HG03064 (cell line): Measurements from ENCODE around the gene WRAP73.

ENCODE experiments used
- ATAC-seq: cut with Tn5 transposase; IDR thresholded peaks from one replicate; pipeline ENCODE4 v1.9.1; 2021; ENCODE audit warnings: low read depth; ENCODE audit not compliant: unreplicated experiment

The WRAP73 gene, protein sequence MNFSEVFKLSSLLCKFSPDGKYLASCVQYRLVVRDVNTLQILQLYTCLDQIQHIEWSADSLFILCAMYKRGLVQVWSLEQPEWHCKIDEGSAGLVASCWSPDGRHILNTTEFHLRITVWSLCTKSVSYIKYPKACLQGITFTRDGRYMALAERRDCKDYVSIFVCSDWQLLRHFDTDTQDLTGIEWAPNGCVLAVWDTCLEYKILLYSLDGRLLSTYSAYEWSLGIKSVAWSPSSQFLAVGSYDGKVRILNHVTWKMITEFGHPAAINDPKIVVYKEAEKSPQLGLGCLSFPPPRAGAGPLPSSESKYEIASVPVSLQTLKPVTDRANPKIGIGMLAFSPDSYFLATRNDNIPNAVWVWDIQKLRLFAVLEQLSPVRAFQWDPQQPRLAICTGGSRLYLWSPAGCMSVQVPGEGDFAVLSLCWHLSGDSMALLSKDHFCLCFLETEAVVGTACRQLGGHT

DNA sequence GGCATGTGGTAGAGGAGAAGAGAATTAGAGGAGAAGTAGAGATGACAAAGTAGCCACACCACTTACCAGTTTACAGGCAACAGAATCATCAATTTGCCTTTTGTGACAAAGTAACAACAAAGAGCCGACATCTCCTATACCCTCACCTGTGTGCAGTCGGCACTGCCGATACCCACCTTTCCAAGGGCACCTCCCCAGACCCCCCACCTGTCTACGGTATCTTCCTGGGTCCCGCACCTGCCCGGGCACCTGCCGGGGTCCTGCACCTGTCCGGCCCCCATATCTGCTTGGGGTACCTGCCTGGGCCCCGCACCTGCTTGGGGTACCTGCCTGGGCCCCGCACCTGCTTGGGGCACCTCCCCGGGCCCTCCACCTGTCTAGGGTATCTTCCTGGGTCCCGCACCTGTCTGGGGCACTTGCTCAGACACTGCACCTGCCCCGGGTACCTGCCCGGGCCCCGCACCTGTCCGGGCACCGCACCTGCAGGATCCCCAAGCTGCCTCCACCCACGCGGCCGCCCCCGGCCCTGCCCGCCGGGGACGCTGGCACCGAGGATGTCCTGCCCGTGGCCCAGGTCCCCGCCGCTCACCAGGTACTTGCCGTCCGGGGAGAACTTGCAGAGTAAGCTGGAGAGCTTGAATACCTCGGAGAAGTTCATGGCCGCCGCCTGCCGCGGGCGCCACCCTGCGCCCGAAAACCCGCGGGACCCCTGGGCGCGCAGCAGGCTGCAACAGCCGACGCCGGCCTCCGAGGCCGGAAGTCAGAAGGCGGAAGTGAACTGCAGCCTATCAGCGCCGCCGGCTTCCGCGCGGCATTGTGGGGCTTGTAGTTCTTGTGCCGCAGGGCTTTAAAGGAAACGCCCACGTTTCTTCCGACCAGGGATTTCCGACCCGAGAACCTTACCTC lies at the start of gene WRAP73:
WRAP73 (minus strand) TSS at position 762 of the 906 bp plus-strand sequence; CDS start at position 658, 104 bp downstream.
- ATAC-seq = peak; percentile 65

DNA sequence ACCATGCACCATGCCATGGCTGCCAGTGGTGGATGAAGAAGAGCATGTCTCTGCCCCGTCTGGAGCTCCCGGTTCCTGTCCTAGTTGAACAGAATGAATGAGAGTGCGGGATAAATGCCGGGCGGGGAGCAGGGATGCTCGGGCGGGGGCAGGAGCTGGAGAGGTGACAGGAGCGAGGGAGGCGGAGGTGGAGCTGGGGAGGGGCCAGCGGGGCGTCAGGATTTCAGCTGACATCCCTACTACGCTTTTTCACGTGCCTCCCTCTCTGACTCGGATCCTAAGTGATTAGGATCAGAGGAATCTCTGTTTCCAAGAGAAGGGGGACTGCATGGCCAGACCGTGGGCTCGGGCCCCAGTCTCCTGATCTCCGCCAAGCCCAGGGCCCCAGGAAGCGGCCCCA lies 49.7 kb upstream of the WRAP73 start:
- ATAC-seq = no peak

DNA sequence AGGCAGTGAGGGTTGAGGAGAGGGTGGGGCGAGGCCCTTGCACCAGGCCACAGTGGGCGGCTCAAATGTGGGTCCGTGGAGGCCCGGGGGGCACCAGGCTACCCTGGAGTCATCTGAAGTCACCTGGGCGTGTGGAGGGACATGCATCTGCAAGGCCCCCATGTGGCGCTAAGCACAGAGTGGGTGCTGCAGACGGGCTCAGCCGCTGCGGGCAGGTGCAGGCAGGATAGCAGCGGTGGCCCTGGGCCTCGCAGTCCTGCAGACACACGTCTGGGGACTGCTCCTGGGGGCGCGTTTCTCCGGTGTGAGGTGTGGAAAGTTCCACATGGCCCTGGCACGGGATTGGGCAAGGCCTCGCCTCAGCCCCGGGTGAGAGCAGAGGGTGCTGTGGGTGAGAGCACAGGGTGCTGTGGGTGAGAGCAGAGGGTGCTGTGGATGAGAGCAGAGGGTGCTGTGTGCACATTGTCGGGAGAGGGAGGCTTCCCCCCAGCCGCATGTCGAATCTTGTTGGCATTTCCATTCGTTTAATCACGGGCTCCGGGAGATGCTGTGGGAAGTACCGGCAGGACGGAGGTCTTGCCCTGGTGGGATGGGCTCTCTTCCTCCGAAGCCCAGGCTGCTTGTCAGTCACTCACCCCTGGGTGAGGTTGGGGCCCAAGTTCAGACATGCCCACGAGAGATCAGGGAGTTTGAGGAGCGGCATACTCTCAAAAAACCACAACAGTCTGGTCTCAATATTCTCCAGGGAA lies 48.9 kb upstream of the WRAP73 start:
- ATAC-seq = no peak

DNA sequence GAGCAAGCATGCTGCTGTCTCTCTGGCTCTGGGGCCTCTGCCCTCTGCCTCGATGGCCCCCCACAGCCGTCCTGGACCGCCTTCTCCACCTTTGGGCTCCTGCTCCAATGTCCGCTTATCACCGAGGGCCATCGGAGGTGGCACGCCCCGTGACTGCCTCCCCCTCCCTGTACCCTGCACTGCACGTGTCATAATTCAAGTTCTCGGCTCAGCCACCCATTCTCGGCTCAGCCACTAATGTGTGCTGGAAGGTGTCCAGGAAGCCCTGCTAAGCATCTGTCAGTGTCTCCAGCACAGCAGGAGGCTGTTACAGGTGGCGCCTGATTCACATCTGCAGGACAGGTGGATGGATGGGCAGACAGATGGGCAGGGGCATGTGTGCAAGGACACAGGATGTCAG lies 47.9 kb upstream of the WRAP73 start:
- no peak for ATAC-seq

DNA sequence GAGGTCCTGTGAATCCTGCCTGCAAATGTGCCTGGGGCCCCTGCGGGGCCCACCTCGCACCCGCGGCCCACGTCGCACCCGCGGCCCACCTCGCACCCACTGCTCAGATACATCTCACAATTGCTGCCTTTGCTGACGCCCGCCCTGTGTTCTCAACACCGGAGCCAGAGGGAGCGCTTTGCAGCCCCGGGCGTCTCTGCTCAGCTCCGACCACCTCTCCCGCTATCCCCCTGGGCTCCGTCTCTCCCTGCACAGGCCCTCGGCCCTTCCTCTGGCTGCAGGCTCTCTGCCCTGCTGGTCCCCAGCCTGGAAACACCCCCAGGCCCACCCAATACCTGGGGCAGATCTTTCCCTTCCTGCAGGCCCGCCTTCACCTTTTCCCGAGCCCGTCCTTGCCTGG lies 47.2 kb upstream of the WRAP73 start:
- no peak for ATAC-seq

DNA sequence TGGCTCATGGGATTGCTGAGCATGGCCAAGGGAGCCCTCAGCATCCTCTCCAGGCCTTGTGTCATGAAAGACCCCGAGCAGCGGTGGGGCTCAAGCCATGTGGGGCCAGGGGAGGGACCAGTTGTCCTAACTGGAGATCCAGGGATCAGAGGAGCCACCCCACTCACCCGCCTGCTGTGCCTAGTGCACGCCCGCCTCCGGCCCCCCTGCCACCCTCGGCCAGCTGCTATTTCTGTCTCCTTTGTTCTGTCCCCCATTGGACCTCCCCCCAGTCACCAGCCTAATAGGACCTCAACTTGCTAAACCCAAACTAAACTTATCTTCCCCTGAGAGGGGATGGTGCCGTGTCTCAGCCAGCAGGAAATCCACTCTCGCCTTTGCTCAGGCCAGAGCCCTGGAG lies 46.8 kb upstream of the WRAP73 start:
- ATAC-seq = no peak

DNA sequence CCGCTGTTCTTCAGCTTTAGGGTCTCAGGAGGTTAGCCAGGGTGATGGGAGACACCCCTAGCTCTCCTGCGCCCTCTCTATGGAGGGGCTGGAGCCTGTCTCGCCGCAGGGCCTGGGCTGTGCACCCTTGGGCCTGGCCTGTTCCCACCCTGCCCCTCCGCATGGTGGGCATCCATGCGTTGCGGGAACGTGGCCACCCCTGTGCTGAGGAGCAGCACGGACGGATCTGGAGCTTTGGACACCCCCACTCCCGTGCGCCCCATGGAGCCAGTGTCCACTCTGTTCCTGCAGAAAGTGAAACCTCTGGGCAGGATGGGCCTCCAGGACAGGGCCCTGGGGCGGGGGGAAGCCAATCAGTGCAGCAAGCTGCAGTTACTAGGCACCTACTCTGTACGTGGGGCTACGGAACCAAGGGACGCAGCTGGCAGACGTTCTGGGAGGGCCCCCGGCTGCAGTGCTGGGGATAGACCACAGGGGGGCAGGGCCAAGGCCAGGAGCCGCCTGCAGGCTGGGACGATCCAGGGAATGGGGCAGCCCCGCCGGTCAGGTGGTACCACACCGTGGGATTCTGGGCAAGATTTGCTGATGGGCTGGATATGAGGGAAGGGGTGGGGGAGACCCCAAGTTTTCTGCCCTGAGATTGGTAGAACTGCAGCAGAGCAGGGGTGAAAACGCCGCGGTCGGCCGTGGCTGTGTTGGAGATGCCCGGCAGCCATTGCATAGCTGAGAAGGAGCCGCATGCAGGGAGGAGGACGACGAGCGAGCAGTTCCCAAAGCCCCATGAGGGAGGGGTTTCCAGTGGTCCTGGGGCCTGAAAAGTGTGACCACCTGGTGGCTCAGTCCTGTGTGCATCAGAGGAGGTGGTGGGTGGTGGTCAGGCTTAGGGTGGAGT lies 45.7 kb upstream of the WRAP73 start:
- no peak for ATAC-seq

DNA sequence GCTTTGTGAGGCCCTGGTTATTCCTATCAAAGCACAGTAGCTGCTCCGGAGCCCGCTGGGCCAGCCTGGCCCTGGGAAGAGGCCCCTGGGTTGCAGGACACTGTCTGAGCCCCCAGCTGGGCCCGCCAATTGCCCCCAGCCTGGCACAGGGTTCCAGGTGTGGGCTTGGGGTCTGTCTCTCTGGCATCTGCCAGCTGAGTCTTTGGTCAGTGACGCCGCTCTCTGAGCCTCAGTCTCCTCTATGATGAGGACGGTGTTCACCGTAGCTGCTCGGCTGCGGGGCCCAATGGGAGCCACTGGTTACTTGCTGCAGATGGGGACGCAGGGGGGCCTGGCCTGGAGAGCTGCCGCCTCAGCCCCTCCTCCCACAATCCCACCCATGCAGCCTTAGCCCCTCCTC lies 43.4 kb upstream of the WRAP73 start:
- ATAC-seq = no peak

DNA sequence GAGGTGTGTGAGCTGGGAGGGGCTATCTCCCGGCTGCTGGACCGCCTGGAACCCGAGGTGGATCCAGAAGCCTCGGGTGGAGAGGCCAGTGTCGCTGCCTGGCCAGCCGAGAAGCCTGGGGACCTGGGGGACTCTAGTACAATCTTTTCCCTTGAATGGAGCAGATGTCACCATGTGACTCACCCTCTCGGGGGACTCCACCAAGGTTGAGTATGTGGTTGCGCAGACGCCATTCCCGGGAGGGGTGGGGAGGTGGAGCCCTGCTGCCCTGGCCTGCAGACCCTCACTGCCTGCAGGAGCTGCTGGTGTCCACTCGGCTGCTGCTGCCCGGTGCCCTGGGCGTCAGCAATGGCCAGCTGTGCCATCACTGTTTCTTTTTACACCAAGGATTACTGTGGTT lies 42.7 kb upstream of the WRAP73 start:
- ATAC-seq = no peak

DNA sequence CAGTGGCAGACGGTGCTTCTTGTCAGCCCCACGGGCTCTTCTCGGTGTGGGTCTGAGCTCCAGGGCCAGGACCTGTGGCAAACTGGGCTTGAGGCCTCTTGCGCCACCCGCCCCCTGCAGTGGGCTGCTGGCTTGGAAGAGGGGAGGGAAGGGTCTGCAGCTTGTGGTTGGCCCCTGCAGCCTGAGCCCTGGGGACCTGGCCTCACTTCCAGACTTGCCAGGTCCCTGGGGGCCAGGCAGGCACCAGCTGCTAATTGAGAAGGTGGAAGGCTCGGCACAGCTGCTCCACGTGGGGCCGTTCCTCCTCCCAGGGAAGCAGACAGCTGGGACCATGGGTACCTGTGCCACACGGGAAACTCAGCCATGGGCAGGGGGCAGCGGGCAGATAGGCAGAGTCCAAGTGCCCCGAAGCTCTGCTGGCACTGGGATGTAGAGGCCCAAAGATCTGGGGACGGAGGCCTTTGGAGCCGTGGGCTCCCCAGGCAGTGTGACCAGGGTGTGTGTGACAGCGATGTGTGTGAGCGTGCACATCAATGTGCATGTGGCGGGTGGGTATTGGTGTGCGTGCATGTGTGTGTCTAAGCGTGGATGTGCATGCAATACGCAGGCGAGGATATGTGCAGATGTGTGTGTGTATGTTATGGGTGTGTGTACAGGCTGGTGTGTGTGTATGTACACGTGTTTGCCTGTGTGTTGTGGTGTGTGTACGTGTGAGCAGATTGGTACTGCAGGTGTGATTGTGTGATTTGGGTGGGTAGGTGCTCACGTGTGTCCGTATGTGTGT lies 41.7 kb upstream of the WRAP73 start:
- ATAC-seq = no peak

DNA sequence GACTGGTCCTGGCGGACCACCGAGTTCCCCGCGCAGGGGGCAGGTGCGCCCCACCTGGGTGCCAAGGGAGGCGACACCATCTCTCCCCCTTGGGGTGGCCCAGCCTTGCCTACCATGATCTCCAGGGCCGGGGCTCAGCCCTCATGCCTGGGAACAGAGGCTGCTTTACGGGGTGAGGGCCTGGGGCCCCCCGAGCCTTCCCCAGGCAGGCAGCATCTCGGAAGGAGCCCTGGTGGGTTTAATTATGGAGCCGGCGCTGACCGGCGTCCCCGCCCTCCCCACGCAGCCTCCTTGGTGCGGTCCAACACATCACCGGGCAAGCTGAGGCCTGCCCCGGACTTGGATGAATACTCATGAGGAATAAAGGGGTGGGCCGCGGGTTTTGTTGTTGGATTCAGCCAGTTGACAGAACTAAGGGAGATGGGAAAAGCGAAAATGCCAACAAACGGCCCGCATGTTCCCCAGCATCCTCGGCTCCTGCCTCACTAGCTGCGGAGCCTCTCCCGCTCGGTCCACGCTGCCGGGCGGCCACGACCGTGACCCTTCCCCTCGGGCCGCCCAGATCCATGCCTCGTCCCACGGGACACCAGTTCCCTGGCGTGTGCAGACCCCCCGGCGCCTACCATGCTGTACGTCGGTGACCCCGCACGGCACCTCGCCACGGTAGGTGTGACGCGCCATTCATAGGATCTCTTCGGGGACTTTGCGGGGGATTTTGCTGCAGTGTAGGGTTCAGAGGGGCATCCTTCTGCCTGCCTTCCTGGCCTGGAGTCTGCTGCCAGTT lies 40.6 kb upstream of the WRAP73 start:
- no peak for ATAC-seq

DNA sequence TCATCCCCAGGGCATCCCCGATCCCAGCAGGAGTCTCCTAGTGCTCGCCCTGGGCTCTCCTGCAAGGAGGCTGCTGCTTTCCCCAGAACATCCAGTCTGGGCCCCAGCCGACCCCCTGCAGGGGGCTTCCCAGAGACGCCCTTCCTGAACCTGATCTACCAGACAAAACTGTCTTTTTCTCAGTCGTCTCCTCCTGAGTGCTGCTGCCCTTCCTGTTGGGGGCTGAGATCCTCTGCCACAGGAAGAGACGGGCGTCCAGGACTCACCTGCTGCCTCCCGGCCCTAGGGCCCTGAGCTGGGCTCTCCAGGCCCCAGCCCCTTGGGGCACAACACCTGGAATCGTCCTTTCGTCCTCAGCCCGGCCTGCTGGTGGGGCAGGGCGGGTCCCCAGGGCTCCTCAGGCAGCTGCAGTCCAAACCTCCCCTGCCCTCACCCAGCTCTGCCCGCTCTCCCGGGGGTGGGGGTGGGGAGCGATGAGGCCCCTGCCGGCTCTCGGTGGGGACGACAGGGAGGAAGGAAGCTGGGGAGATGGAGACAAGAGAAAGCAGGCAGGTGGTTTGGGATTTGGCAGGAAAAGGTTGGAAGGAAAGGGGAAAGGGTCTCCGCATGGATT lies 39.3 kb upstream of the WRAP73 start:
- no peak for ATAC-seq

DNA sequence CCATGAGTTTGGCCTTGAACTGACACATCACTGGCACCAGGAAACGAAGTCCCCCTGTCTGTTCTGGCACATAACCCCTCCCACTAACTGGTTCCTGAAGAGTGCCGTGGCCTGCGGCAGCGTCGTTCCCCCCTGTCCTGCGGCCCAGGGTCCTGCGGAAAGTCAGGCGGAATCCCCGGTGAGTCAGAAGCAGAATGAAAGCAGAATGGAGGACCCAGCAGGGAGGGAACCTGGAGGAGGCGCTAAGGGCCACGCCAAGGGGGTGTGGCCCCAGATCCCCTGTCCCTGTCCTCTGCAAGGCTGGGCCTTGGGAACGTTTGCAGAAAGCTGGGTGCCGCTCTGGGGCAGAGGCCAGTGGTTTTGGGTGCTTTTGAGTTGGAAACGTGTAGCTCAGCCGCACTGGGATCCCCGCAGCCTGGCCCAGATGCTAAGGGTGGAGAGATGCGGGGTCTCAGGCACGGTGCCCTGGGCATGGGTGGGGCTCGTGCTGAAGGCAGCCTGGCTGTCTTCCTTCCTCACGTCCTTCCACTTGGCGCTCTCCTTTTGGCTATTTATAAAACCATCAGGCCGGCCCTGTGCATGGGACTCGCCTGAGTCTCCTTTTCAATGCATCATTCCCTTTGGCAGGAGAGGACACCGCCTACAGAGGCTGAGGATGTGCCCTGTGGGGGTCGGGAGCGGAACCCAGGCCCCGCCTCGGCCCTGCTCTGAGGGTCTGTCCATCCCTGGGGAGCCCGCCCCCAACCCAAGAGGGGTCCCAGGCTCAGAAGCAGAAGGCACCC lies 38.6 kb upstream of the WRAP73 start:
- ATAC-seq = no peak

DNA sequence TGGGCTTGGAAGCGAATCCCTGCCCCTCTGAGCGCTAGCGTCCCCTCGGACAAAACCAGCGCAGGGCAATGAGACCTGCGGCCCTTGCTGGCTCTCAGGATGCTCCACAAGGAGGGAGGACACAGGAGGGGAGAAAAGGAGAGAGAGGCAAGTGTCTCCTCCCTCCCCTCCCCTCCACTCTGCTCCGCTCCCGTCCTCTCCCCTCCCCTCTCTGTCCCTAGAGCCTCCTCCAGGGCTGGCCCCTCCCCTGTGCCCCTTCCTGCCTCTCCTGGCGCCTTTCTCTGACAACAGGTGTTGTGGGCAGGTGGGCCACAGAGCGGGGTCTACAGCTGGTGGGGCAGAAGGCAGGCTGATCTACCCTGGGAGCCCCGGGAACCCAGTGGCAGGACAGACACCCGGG lies 37.6 kb upstream of the WRAP73 start:
- no peak for ATAC-seq

DNA sequence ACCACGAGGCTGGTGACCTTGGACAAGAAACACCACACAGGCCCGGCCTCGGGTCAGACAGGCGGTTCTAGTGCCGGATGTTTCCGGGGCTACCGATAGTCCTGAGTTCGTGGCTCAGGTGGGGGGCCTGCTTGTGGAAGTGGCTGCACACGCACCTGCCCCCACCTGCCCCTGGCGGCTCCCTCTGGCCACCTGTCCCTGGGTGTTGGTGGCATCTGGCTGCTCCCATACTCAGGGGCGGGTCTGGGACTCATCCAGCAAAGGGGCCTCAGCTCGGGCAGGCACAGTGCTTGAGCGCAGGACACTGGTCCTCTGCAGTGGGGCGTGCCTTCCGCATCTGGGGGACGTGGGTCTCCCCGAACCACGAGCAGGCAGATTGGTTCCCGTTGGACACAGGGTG lies 36.0 kb upstream of the WRAP73 start:
- no peak for ATAC-seq

DNA sequence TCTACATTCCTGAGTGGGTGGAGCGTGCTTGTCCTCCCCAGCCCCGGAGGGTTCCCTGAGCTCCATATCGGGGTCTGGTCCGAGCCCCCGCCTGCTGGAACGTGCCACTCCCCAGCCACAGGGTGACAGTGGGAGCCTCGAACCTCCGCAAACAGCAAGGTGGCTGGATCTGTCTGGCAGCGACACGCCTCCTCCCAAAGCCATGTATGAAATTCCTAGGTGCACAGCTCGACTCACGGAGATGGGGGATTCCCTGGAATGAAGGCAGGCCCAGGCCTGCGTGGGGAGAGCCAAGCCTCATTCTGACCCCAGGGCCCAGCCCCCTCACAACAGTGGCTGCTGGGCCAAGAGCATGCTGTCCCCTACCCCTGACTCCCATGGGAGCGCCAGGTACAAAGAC lies 35.3 kb upstream of the WRAP73 start:
- ATAC-seq = no peak

DNA sequence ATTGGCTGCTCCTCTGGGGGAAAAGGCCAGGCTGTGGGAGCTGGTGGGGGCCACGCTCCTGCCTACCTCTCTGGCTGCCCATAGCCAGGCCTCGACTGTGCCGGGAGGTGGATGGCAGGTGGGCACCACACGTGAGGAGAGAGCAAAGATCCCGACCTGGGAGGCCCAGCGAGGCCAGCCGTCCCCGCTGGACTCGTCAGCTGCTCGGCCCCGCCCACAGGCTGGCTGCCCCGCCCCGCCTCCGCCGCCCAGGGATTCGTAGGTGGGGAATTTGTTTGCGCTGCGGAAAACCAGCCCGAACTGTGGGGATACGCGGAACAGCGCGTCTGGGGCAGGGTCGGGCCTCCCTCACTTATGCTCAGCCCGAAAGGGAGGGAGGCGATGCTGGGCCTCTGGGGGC lies 34.1 kb upstream of the WRAP73 start:
- no peak for ATAC-seq
